Right cardiac atrium (tissue), 5 donors: ENCODE data around the gene GUCA1C. TPM values are rescaled to one million over a fixed set of nuclear protein-coding genes. Genes with fewer than 3 reads are reported as not detected.

ENCODE experiments used
- ATAC-seq, 2 donors: fragments of 200-7000 bp; cut with Tn5 transposase; one replicate each; pipeline versions ENCODE4 v1.8.0 to v1.9.1; 2020; ENCODE audit warnings: moderate library complexity in 2 of 2, mild to moderate bottlenecking in 1 of 2
- DNase-seq, 3 donors: peaks; one replicate each; pipeline ENCODE4 v3.0.0-alpha.2; 2020
- H3K27ac ChIP-seq: one replicate; pipeline ENCODE4 v1.5.1; 2013; ENCODE audit warnings: mild to moderate bottlenecking, low read length, control low read depth, moderate library complexity
- H3K27me3 ChIP-seq: one replicate; pipeline ENCODE4 v1.6.1; 2013; ENCODE audit not compliant: control insufficient read depth, insufficient read depth
- H3K4me1 ChIP-seq: one replicate; pipeline ENCODE4 v1.6.1; 2013; ENCODE audit warnings: low read length; ENCODE audit not compliant: control insufficient read depth, insufficient read depth
- H3K4me3 ChIP-seq: one replicate; pipeline ENCODE4 v1.5.1; 2013; ENCODE audit warnings: low read length, control low read depth
- H3K9me3 ChIP-seq: one replicate; pipeline ENCODE4 v1.6.1; 2013; ENCODE audit warnings: low read length; ENCODE audit not compliant: control insufficient read depth
- WGBS: extraction: QIAGEN DNeasy Blood & Tissue Kit; methylation state at CpG from one replicate; pipeline ENCODE4 v1.1.7; 2013; 5-methylcytosine and 5-hydroxymethylcytosine counted together
- intact Hi-C, 4 donors: fragments of 100-400 bp; cut with DNase I; formaldehyde crosslinking; loops; one replicate each; pipeline versions ENCODE4 v1.11.0 to v1.14.0; 2022 to 2023
- polyA plus RNA-seq: library from polyadenylated mRNA; stranded (reverse); fragments of 200-250 nt; gene quantifications from one replicate; pipeline ENCODE4 v1.2.3, GENCODE V29; 2013
- total RNA-seq, 4 donors: library from RNA; stranded (reverse); fragmentation: NEBNext Ultra II Directional; extraction: Animal tissue kit (Norgen Biotek cat#: 25700); gene quantifications; one replicate each; pipeline ENCODE4 v1.2.1, GENCODE V29; 2021
- donor health status: healthy with polysubstance abuse.
- donor health status: DM: no; HTN: yes; CAD: no.
- donor health status: DM: no; HTN: no; CAD: no.
- donor health status: DM: no; HTN: yes; CAD: no; lungs with severe emphysema.
- donor health status: DM: yes; HTN: yes; CAD: no.

GUCA1C gene
- total and polyA plus RNA-seq, 5 donors: not detected

DNA sequence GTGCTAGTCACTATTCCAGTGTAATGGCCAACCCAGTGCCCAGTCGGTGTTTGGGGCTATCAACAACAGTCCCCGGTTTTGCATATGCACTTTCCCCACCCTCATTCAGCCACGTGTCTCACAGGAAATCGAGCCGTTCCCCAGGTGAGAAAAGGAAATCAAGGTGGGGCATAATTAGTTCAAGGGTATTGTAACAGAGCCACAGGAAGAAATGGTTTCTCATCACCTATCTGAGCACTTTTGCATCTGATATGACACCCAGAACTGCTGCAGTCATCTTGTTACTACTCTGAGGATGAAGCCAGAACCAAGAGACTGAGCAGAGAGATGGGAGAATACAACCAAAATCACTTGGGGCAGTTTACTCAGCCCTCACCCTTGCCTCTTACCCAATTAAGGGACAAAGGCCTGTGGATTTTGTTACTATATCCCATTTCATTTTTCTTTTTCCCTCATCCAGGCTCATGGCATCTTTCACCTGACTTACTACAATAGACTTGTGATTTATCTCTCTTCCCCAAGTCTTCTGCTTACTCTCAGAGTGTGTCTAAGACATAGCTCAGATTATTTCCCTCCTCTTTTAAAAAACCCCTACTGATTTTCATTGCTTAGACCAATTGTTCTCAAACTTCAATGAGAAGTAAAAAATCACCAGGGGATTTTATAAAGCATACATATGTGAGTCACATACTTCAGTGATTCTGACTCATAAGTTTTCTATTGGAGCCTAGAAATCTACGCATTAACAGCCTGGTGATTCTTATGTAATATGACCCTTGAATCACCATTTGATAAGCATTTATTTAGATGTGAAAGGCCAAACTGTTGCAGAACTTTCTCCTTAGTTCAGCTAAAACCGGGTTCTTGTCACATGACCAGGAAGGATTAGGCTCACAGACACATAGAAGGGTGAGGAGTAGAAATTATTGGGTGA is 90.5 kb downstream of the GUCA1C start:
- 46% methylated on average over 7 of the region's 7 CpGs for WGBS
- ATAC-seq (no peak), DNase-seq (no peak)
- H3K9me3 ChIP-seq: no peaks in the 10 kb centered on the region
- H3K27me3 ChIP-seq: no peaks in the 10 kb centered on the region
- no peaks in the 10 kb centered on the region for H3K4me1 ChIP-seq
- H3K27ac ChIP-seq: no peak overlapping the region
- intact Hi-C loops: no loop called here
- H3K4me3 ChIP-seq: no peak overlapping the region

DNA sequence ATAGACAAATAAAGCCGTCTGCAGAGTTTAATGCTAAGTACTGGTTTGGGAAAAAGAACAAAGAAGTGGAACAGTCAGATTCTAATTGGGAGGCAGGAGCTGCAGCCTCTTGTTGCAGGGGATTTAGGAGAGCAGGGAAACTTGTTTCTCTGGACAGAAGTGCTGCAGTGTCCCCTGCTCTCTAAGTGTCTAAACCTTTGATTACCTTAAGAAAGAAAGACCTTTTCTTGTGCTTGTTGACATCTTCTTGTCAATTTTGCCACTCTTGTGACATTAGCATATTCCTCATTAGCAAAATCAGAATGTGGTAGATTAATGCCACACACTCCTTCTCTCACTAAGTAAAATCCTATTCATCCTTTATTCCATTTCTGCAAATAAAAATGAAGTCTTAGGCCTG is 92.3 kb downstream of the GUCA1C start:
- H3K27me3 ChIP-seq: no peaks in the 10 kb centered on the region
- WGBS: 41% methylated on average over 1 of the region's 1 CpG
- H3K9me3 ChIP-seq: no peaks in the 10 kb centered on the region
- no peak for ATAC-seq
- no peak overlapping the region for H3K27ac ChIP-seq
- no peaks in the 10 kb centered on the region for H3K4me1 ChIP-seq
- no peak overlapping the region for H3K4me3 ChIP-seq
- DNase-seq: no peak
- intact Hi-C loops: no loop called here

Other genes starting within 250 kb of the GUCA1C start
- not detected for gene RETNLB, start 196.5 kb downstream of the GUCA1C start, total RNA-seq
- not detected for gene RETNLB, start 196.5 kb downstream of the GUCA1C start, polyA plus RNA-seq
- under 1 TPM in 3 of 4 donors, not detected in 1; 0.18 to 0.31 (median 0.20) TPM for gene TRAT1, start 131.1 kb downstream of the GUCA1C start, total RNA-seq
- gene TRAT1, start 131.1 kb downstream of the GUCA1C start, polyA plus RNA-seq: not detected
- not detected for gene MORC1, start 164.3 kb upstream of the GUCA1C start, total RNA-seq
- not detected for gene MORC1, start 164.3 kb upstream of the GUCA1C start, polyA plus RNA-seq
- not detected for gene C3orf85, start 182.8 kb upstream of the GUCA1C start, total RNA-seq
- not detected for gene C3orf85, start 182.8 kb upstream of the GUCA1C start, polyA plus RNA-seq